NCI-H510A (cell line): ENCODE measurements around the gene RHOV.

ENCODE experiments used
- DNase-seq: peaks from one replicate; lab custom pipeline; 2025; lab: John Stamatoyannopoulos, UW

The RHOV gene

GRCh38 chr15:40873694-40874561, at the start of gene RHOV:
Gene RHOV, minus strand, starts transcription at chr15:40874234. Its CDS starts 95 bp downstream, at chr15:40874139.
- peak; percentile 57 for DNase-seq

DNA sequence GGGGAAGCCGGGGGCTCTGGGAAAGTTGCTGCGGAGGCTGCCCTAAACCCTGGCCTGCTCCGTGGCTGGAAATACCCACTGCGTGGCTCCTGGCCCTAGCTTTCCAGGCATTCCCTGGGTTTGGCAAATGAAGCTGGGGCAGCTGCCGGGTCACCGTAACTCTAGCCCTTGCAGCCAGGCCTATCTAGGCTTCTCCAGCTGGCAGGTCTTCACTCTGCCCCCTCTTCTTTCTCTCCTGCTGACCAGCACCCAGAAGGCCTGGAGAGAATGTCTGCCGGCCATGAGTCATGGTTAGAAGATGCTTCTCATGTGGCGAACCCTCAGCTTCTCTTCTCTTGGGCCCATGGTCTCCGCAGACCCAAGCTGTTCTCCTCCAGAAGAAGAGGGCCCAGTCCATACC, 49.5 kb upstream of the RHOV start:
- no peak for DNase-seq

- DNase-seq, result no peak
Observed at GRCh38 chr15:40922608-40923005, 48.6 kb upstream of the RHOV start.

DNA sequence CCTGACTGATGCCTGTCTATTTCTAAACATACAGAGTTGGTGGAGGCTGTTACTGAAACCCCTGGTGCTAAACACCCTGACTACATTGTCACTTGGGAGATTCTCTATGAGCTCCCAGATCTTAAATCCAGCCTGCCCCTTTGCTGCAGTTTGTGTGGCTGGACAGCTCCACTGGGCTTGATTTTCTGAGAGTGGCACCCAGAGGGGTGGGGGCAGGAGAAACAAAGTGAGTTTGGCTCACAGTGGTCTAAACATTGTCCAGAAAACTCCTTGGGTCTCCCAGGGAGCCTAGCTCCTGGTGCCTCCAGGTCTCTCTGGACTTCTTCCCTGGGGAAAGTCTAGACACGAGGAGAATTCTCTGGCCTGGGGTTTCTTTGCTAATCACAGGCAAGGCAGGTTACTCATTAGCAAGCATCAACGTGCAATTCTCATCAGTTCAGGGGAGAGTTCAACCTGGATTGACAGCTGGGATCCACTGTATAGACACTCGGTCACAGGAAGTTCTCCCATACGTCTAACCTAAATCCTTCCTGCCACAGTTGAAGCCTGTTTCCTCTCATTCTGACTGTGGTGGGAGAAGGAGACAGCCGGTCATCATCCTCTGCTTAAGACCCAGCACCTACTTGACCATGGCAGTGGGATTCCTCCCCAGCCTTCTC, 48.0 kb upstream of the RHOV start:
- no peak for DNase-seq

DNA sequence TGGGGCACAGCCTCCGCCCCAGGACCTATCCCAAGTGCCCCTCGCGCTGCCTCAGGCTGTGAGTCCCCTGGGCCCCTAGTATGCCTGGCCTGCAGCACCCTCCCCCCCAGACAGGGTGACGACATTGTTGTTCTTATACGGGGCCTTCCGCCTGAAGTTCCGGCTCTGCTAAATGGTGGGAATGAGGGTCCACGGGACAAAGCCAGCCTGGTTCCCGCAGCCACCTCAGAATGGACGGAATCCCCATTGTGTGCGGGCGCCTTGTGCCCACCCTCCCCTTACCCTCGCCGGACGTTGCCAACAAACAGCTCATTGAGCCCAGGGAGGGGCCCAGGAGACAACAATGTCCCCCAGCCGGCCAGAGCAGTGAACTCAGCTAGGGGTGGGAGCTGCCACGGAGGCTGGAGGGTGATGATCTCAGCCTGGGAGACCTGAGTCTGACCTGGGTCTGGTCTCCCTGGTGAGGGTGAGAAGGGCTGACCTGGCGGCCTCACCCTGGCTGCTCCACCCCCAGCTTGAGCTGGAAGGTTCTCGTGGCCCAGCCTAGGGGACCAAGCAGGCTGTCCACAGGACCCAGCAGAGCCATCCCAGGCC, 44.9 kb upstream of the RHOV start:
- DNase-seq, result no peak

DNA sequence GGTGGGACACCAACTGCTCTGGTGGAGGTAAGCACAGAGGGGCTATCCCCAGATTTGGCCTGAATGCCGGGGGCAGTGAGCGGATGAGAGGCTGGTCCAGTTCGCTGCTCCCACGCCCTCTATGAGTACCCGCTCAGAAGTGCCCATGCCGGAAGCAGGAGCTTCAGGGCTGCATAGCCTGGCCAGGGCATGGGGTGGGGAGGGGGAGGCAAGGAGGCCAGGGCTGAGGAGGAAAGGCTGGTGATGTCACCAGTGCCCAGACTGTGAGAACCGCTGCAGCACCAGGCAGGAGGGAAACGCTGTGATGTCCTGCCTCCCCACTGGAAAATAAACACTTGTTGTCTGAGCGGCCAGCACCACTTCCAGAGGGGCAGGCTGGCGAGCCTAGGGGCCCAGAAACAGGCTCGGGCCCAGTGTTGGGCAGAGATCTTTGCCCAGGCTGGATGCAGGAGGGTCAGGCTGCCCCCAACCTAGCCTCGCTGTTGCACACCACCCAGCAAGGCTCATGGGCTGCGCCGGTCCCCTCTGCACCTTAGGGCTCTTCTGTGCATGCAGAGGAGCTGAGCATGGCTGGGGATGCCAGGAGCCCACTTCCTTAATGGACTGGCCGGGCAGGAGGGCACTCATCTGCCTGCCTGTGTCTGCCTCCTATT, 44.2 kb upstream of the RHOV start:
- DNase-seq, result peak; percentile 77

DNA sequence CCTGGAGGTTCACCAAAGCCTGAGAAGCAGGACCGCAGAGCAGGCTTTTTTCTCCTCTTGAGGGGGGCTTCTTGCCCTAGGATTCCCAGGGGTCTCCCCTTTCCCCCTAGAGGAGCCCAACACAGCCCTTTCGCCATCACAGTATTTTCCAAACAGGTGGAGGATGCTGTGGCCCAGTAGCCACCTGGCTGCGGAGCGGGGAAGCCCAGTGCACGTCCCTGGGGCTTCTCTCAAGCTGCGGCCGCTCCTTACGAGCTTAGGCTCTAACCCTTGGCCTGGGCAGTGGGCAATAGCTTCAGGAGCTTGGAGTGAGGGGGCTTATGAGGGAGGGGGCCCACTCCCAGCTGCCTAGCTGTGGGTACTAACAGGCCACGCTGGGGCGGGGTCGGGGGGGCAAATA, 43.6 kb upstream of the RHOV start:
- DNase-seq, result no peak

DNA sequence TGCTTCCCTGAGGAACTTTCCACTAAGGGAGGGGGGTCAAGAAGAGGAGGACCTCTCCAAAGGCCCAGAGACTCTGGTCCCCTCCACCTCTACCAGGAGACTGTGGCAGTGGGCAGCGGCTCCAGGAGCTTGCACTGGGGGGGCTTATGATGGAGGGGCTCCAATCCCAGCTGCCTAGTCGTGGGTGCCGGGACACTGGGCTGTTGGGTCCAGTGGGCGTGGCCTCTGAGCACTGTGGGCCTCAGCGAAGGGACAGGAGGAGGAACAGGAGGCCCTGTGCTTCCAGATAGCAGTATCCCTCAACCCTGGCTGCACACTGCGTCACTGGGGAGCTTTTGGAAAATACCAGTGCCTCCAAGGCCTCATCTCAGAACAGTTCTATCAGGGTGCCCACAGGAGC, 41.6 kb upstream of the RHOV start:
- DNase-seq, result no peak

GRCh38 chr15:40915116-40915661, 41.2 kb upstream of the RHOV start:
- DNase-seq, result no peak

GRCh38 chr15:40914486-40914885, 40.5 kb upstream of the RHOV start:
- no peak for DNase-seq

- DNase-seq, result no peak
Observed at GRCh38 chr15:40914013-40914412, 40.0 kb upstream of the RHOV start.

DNA sequence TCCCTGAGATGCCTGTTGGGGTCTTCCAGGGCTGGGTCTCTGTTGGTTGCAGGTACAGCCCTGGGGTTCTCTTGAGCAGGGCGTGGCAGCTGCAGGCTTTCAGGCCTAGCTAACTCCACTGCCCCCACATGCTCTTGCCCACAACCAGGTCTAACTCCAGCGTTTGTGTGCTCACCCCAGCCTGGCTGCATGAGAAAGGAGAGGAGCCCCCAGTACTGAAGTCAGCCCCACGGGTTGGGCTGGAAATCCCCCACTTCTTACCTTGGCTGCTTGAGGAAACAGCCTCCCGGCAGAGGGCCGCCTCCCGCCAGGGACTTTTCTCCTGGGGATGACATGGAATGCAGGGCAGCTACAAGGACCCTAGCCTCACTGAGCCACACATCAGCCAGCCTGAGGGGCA, 38.4 kb upstream of the RHOV start:
- no peak for DNase-seq

GRCh38 chr15:40911693-40912092, 37.7 kb upstream of the RHOV start:
- DNase-seq, result no peak

DNA sequence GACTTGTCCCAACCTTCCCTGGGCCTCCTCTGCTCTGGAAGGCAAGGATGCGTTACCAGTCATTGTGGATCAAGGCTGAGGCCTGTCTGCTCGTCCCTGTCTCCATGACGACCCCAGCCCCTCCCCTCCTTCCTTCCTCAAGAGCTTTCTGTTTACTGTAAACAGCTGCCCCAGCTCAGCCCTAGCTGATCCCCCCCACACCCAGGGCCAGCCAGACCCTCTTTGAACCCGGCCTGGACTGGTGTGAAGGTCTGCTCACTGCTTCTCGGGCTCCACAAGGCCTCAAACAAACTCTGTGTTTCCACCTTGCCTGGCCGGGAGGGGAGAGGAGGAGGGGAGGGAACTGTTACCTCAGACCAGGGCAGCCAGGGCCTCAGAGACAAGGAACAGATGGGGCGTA, 37.1 kb upstream of the RHOV start:
- peak; percentile 50 for DNase-seq

DNA sequence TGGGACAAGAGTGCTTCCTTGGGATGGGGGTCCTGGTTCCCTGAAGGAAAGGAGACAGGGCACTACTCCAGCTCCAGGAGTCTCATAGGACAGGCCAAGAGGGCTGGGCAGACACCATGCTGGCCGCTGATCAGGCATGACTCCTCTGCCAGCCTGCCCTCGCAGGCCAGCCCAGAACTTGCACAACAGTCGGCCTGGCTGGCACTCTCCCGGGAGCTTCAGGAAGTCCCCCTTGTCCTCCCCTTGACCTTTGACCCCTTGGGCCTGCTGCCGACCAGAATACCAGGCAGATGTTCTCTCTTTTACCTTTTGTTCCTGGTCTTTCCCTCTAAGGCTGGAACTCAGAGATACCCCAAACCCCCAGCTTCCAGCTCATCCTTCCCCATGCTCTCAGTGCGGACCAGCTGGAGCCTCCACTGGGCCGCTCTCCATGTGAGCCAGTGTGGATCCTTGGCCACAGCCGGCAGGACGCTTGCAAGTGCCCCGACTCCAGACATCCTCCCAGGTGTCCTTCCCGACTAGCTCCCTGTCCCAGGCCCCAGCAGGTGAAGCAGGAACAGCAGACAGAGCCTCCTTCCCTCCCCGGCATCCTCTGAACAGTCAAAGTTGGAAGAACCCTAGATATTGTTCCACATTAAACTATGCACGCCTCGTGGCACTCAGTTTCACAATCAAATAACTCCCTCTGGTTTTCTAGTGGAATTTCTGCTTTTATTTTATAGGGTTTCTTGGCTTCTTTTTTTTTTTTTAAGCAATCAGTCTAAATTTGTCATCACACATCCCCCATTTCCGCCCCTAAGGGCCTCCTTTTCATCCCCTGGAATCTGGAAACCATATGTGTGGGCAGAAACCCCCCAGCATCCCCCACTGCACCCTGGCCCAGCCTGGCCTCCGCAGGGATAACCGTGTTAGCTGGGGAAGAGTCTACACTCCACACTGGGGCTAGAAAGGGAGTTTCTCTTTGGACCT, 35.9 kb upstream of the RHOV start:
- no peak for DNase-seq

GRCh38 chr15:40908095-40908494, 34.1 kb upstream of the RHOV start:
- DNase-seq, result no peak

- peak; percentile 52 for DNase-seq
Observed at GRCh38 chr15:40906991-40907802, 33.2 kb upstream of the RHOV start.

GRCh38 chr15:40906091-40906990, 32.3 kb upstream of the RHOV start:
- DNase-seq, result peak; percentile 81

GRCh38 chr15:40904552-40905201, 30.6 kb upstream of the RHOV start:
- no peak for DNase-seq
